Measurements from ENCODE around the gene RCL1.
"Not testable (repeated sequence)": the region's sequence is repeated elsewhere in the genome, so short reads cannot be mapped to it uniquely, and the experiment has no call there.

Gene RCL1

GRCh38 chr9:4792054-4792571 is 631 bp upstream of the RCL1 start:
- Histone ChIP-seq H3K9me2 (replicated peaks; ENCODE audit: insufficient read depth, low read length) (no peaks in the 10 kb centered on the region), H2AFZ (ENCODE audit: low read depth, low read length, severe bottlenecking) (peak overlapping the region; percentile 99), H4K20me1 (ENCODE audit: low read depth, low read length) (peaks cover 18% of the 10 kb centered on the region; the same call in 1 of the 2 replicates), H3K27ac (ENCODE audit: low read depth, low read length) (no peak overlapping the region; the same call in 1 of the 2 replicates), H3K4me3 (ENCODE audit: insufficient read depth, low read length, poor library complexity, severe bottlenecking) (peak overlapping the region; percentile 68), H3K36me3 (ENCODE audit: low read length) (no peaks in the 10 kb centered on the region), H3K9me3 (ENCODE audit: insufficient read depth, low read length) (no peaks in the 10 kb centered on the region), H3K27me3 (ENCODE audit: low read length) (no peaks in the 10 kb centered on the region), H3K79me2 (ENCODE audit: insufficient read depth, low read length) (peaks cover 42% of the 10 kb centered on the region), H3K4me2 (ENCODE audit: low read depth, low read length, poor library complexity, severe bottlenecking) (peak overlapping the region; percentile 95), H3F3A (ENCODE audit: insufficient read depth) (no peaks in the 10 kb centered on the region), H3K9ac (ENCODE audit: low read length) (peak overlapping the region; percentile 80)
- TF ChIP-seq, protein P1, sequence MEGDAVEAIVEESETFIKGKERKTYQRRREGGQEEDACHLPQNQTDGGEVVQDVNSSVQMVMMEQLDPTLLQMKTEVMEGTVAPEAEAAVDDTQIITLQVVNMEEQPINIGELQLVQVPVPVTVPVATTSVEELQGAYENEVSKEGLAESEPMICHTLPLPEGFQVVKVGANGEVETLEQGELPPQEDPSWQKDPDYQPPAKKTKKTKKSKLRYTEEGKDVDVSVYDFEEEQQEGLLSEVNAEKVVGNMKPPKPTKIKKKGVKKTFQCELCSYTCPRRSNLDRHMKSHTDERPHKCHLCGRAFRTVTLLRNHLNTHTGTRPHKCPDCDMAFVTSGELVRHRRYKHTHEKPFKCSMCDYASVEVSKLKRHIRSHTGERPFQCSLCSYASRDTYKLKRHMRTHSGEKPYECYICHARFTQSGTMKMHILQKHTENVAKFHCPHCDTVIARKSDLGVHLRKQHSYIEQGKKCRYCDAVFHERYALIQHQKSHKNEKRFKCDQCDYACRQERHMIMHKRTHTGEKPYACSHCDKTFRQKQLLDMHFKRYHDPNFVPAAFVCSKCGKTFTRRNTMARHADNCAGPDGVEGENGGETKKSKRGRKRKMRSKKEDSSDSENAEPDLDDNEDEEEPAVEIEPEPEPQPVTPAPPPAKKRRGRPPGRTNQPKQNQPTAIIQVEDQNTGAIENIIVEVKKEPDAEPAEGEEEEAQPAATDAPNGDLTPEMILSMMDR (IDR thresholded peaks at IDR 0.05; ENCODE audit: insufficient read depth, low read length, poor library complexity, severe bottlenecking): no peak
- no peak for TF ChIP-seq EZH2phosphoT487 (conservative IDR thresholded peaks at IDR 0.05; ENCODE audit: low read length)

DNA sequence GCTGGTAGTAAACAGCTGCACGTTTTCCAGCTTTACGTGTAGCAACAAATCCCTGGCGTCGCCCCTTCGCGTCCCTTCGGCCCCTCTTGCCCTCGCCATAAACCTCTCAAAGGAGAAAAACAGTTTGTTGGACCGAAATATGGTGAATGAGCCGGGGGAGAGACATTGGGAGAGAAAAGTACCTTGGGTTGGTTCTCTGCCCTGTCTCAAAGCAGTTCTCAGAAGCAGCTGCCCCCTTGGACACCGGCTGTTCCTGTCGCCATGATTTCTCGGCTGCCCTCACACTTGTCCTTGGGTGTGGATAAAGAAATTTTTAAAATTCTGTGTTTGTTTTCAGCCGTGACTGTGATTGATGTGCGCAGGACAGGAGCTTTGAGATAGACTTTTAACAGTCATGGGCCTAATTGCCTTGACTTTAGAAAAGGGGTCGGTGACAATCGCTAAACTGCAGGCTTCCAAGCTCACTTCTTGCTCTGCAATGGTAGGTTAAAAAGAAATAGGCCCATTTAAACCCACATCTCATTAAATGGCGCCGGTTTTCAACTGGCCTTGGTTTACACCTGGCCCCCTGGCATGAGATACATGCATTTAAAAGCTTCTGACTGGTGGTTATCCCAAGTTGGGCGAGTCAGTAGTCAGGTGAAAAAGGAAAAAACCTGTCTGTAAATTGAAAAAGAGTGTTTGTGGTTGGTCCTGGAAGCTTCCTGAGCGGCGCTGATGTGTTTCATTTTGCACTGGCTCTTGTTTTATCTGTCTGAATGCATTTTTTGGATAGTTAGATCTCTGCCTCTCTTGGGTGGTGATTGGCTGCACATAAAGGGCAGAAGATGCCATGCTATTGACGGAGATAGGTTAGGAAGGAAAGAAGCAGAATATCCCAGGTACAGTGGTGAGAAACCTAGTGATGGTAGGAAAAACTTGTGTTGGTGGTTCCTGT is 983 bp downstream of the RCL1 start:
- no peaks in the 10 kb centered on the region for H3K36me3 ChIP-seq (ENCODE audit: low read length)
- H2AFZ ChIP-seq (ENCODE audit: low read depth, low read length, severe bottlenecking): no peak overlapping the region
- no peaks in the 10 kb centered on the region for H3K9me3 ChIP-seq (ENCODE audit: insufficient read depth, low read length)
- peaks cover 19% of the 10 kb centered on the region; the same call in 1 of the 2 replicates for H4K20me1 ChIP-seq (ENCODE audit: low read depth, low read length)
- peak overlapping the region; percentile 78 for H3K4me2 ChIP-seq (ENCODE audit: low read depth, low read length, poor library complexity, severe bottlenecking)
- no peaks in the 10 kb centered on the region for H3K9me2 ChIP-seq (replicated peaks; ENCODE audit: insufficient read depth, low read length)
- H3F3A ChIP-seq (ENCODE audit: insufficient read depth): no peaks in the 10 kb centered on the region
- H3K27me3 ChIP-seq (ENCODE audit: low read length): no peaks in the 10 kb centered on the region
- H3K4me3 ChIP-seq (ENCODE audit: insufficient read depth, low read length, poor library complexity, severe bottlenecking): peak overlapping the region; percentile 93
- peaks cover 58% of the 10 kb centered on the region for H3K79me2 ChIP-seq (ENCODE audit: insufficient read depth, low read length)
- peak overlapping the region; percentile 80 for H3K9ac ChIP-seq (ENCODE audit: low read length)
- TF ChIP-seq, protein P1 (IDR thresholded peaks at IDR 0.05; ENCODE audit: insufficient read depth, low read length, poor library complexity, severe bottlenecking): no peak
- no peak for TF ChIP-seq EZH2phosphoT487 (conservative IDR thresholded peaks at IDR 0.05; ENCODE audit: low read length)
- H3K27ac ChIP-seq (ENCODE audit: low read depth, low read length): no peak overlapping the region

- Histone ChIP-seq H3K36me3 (ENCODE audit: low read length) (no peaks in the 10 kb centered on the region), H3K27ac (ENCODE audit: low read depth, low read length) (no peak overlapping the region), H3F3A (ENCODE audit: insufficient read depth) (no peaks in the 10 kb centered on the region), H3K9me3 (ENCODE audit: insufficient read depth, low read length) (no peaks in the 10 kb centered on the region), H3K9me2 (replicated peaks; ENCODE audit: insufficient read depth, low read length) (no peaks in the 10 kb centered on the region), H3K79me2 (ENCODE audit: insufficient read depth, low read length) (peaks cover 67% of the 10 kb centered on the region), H3K4me3 (ENCODE audit: insufficient read depth, low read length, poor library complexity, severe bottlenecking) (no peak overlapping the region), H2AFZ (ENCODE audit: low read depth, low read length, severe bottlenecking) (no peak overlapping the region), H4K20me1 (ENCODE audit: low read depth, low read length) (peaks cover 19% of the 10 kb centered on the region; the same call in 1 of the 2 replicates), H3K9ac (ENCODE audit: low read length) (peak overlapping the region; percentile 80; the same call in 1 of the 2 replicates), H3K4me2 (ENCODE audit: low read depth, low read length, poor library complexity, severe bottlenecking) (peak overlapping the region; percentile 78), H3K27me3 (ENCODE audit: low read length) (no peaks in the 10 kb centered on the region)
- TF ChIP-seq EZH2phosphoT487 (conservative IDR thresholded peaks at IDR 0.05; ENCODE audit: low read length): no peak
- TF ChIP-seq, protein P1 (IDR thresholded peaks at IDR 0.05; ENCODE audit: insufficient read depth, low read length, poor library complexity, severe bottlenecking): no peak
Measured at GRCh38 chr9:4794691-4795090, 1.9 kb downstream of the RCL1 start.

- H3K9me3 ChIP-seq (ENCODE audit: insufficient read depth, low read length); H3K9me2 ChIP-seq (replicated peaks; ENCODE audit: insufficient read depth, low read length); H2AFZ ChIP-seq (ENCODE audit: low read depth, low read length, severe bottlenecking); H3K36me3 ChIP-seq (ENCODE audit: low read length); H3F3A ChIP-seq (ENCODE audit: insufficient read depth); H3K27ac ChIP-seq (ENCODE audit: low read depth, low read length); H3K4me3 ChIP-seq (ENCODE audit: insufficient read depth, low read length, poor library complexity, severe bottlenecking); H3K9ac ChIP-seq (ENCODE audit: low read length); H3K27me3 ChIP-seq (ENCODE audit: low read length): not testable (repeated sequence)
- H4K20me1 ChIP-seq (ENCODE audit: low read depth, low read length): peaks cover 19% of the 10 kb centered on the region; the same call in 1 of the 2 replicates
- H3K4me2 ChIP-seq (ENCODE audit: low read depth, low read length, poor library complexity, severe bottlenecking): peak overlapping the region; percentile 78
- H3K79me2 ChIP-seq (ENCODE audit: insufficient read depth, low read length): peaks cover 71% of the 10 kb centered on the region
Measured at GRCh38 chr9:4795108-4795507, 2.4 kb downstream of the RCL1 start.

All from SU-DHL-6 (cell line).